Measurements from ENCODE around the gene TRABD.

- TF ChIP-seq CTCF (IDR thresholded peaks at IDR 0.05) (no peak), POLR2A (IDR thresholded peaks at IDR 0.05) (no peak)
Observed at GRCh38 chr22:50138988-50139387, 46.7 kb upstream of the TRABD start.
